BJ (cell line): ENCODE measurements around the gene DERA. TPM values are rescaled to one million over a fixed set of nuclear protein-coding genes. Genes with fewer than 3 reads are reported as not detected.

Experiments
- CTCF ChIA-PET: fragments of 350-600 bp; formaldehyde crosslinking; extraction: SDS; loops from one replicate; lab custom pipeline; 2021; ENCODE audit warnings: antibody characterized with exemption, inconsistent platforms; lab: Yijun Ruan, JAX
- POLR2A ChIA-PET: fragments of 300-600 bp; sonication (Branson Sonifier 250); formaldehyde crosslinking; extraction: SDS; loops from one replicate; lab custom pipeline; 2021; ENCODE audit warnings: antibody characterized with exemption; lab: Charles Lee
- DNase-seq: peaks from one replicate; pipeline ENCODE4 v3.0.0-alpha.2; 2011; ENCODE audit warnings: low read depth
- H3K27me3 ChIP-seq: 2 replicates; pipeline ENCODE4 v1.6.0; 2011; ENCODE audit warnings: low read length; ENCODE audit not compliant: control insufficient read depth, insufficient read depth
- H3K36me3 ChIP-seq: 2 replicates; pipeline ENCODE4 v1.5.1; 2011; ENCODE audit warnings: low read length; ENCODE audit not compliant: control insufficient read depth, insufficient read depth
- H3K4me3 ChIP-seq: 2 replicates; pipeline ENCODE4 v1.5.1; 2011; ENCODE audit warnings: low read depth, mild to moderate bottlenecking, control low read depth, low read length
- CTCF ChIP-seq: IDR thresholded peaks from 2 replicates; pipeline ENCODE4 v1.5.1; 2011; ENCODE audit warnings: low read depth, mild to moderate bottlenecking, control low read depth, inconsistent platforms, low read length, moderate library complexity; ENCODE audit not compliant: insufficient read depth
- polyA plus RNA-seq: library from polyadenylated mRNA; depleted of rRNA; stranded (reverse); fragments of >200 nt; gene quantifications from 2 replicates; pipeline ENCODE4 v1.2.3, GENCODE V29; 2011

Gene DERA
- polyA plus RNA-seq, 1 experiment = 22.6 TPM

DNA sequence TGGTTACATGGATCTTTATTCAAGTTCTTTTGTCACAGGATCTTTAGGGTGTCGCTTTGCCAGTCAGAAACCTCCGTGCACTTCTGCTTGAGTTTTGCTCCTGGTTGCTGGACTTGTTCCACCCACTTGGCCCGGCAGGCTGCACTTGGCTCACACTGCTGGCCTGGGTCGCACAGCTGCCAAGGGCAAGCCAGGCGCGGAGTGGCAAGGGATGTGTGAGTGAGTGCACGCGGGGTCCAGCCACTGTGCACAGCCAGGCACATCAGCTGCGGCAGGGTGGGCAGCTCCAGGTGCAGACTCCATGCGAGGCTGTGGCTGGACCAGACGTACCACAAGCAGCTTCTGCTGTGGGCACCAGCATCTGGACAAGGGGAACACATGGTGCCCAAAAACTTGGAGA, 76.6 kb downstream of the DERA start:
- no peaks in the 10 kb centered on the region for H3K27me3 ChIP-seq
- no peak overlapping the region for H3K4me3 ChIP-seq
- DNase-seq = no peak
- H3K36me3 ChIP-seq = peaks cover 10% of the 10 kb centered on the region
- CTCF ChIA-PET = no interaction called here
- no peak for TF ChIP-seq CTCF
- POLR2A ChIA-PET = no interaction called here

DNA sequence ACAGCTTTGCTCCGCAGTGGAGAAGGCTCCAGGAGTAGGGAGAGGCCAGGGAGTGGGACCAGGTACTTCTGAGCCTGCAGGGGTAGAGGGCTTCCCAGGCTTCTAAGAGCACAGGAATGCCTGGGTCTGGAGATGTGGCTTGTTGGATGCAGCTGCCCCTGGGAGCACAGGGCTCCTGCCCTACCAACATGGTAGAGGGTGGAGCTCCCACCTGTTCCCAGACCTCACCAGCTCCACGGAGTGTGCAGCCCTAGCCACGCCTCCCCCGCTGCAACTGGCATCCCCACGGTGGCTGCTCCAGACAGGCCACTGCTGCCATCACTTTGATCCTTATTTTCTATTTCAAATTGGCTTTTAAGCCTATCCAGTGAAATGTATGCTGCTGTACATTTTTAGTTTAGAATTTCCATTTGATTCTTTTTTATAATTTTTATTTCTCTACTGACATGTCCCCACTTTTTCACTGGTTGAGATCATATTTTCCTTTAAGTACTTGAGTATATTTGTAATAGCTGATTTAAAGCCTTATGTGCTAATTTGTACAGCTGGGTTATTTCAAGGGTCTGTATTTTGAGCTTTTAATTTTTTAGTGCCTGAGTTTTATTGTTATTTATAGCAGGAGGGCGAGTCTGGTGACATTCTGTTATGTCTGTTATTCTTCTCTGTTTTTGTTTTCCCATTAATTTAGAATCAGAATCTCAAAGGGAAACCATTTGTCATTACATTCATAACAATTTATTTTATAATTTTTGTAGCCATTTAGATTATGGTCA, 78.0 kb downstream of the DERA start:
- TF ChIP-seq CTCF = no peak
- peaks cover 10% of the 10 kb centered on the region for H3K36me3 ChIP-seq
- no peak overlapping the region for H3K4me3 ChIP-seq
- DNase-seq = no peak
- no peaks in the 10 kb centered on the region for H3K27me3 ChIP-seq
- ChIA-PET CTCF (no interaction called here), POLR2A (no interaction called here)

GRCh38 chr12:15995801-15996200, 84.7 kb downstream of the DERA start:
- DNase-seq = no peak
- no peak for TF ChIP-seq CTCF
- CTCF ChIA-PET = interaction anchor here (0.7 to 1.1 kb wide), 2 partner anchors 11 to 45 kb away, joined by 3 to 4 read pairs; no protein-coding TSS in a partner anchor
- POLR2A ChIA-PET = no interaction called here
- Histone ChIP-seq H3K27me3 (no peaks in the 10 kb centered on the region), H3K4me3 (no peak overlapping the region), H3K36me3 (no peaks in the 10 kb centered on the region)

DNA sequence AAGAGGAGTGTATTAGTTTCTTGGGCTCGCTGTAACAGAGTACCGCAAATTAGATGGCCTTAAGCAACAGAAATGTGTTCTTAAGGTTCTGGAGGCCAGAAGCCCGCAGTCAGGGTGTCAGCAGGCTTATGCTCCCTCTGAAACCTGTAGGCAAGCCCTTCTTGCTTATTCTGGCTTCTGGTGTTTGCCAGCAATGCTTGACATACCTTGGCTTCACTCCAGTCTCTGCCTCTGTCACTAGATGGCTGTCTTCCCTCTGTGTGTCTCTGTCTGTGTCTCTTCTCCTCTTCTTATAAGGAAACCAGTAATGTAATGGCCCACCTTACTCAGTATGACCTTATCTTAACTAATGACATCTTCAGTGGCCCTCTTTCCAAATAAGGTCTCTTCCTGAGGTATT, 85.1 kb downstream of the DERA start:
- DNase-seq = no peak
- Histone ChIP-seq H3K4me3 (no peak overlapping the region), H3K36me3 (no peaks in the 10 kb centered on the region), H3K27me3 (no peaks in the 10 kb centered on the region)
- ChIA-PET POLR2A (no interaction called here), CTCF (interaction anchor here (1.1 kb wide), 1 partner anchor 45 kb away, joined by 4 read pairs; no protein-coding TSS in a partner anchor)
- TF ChIP-seq CTCF = 0 out of 2 replicates have a peak, but pooled peaks have one; percentile 18

DNA sequence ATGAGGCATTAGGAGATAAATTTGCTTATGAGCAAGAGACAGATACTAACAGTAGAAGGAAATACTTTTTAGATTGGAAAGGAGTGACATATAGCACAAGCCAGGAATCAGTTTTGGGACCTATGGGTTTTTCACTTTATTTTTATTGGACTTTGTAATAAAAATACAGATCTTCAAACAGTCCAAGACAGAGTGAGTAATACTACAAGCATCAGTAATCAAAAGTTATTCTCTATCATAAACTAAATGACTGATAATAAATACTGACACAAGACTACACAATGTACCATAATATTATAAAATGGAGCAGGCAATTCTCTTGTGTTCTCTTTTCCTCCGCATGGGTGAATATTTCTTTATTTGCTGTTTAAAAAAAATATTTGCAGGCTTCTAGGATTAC, 85.8 kb downstream of the DERA start:
- ChIA-PET CTCF (no interaction called here), POLR2A (no interaction called here)
- Histone ChIP-seq H3K27me3 (no peaks in the 10 kb centered on the region), H3K36me3 (no peaks in the 10 kb centered on the region), H3K4me3 (no peak overlapping the region)
- DNase-seq = no peak
- no peak for TF ChIP-seq CTCF
